HG03520 (cell line): Measurements from ENCODE around the gene FN3KRP.

ENCODE experiments used
- ATAC-seq: cut with Tn5 transposase; IDR thresholded peaks from one replicate; pipeline ENCODE4 v1.9.1; 2021; ENCODE audit warnings: mild to moderate bottlenecking, moderate library complexity; ENCODE audit not compliant: unreplicated experiment

Gene FN3KRP

GRCh38 chr17:82716203-82717010 is at the start of gene FN3KRP:
Gene FN3KRP, plus strand, starts transcription at chr17:82716706. Its CDS starts 50 bp downstream, at chr17:82716756.
- ATAC-seq = peak; percentile 69

- ATAC-seq = no peak
These were observed 49.4 kb upstream of the FN3KRP start for GRCh38 chr17:82666931-82667667.

- no peak for ATAC-seq
These were observed 48.9 kb upstream of the FN3KRP start for GRCh38 chr17:82667668-82668000.

- no peak for ATAC-seq
These were observed 48.4 kb upstream of the FN3KRP start for GRCh38 chr17:82668024-82668630.

GRCh38 chr17:82668631-82669099 is 47.8 kb upstream of the FN3KRP start:
- ATAC-seq = no peak

GRCh38 chr17:82670661-82671450 is 45.6 kb upstream of the FN3KRP start:
- ATAC-seq = no peak

- no peak for ATAC-seq
These were observed 41.6 kb upstream of the FN3KRP start for GRCh38 chr17:82674656-82675475.

GRCh38 chr17:82675476-82676245 is 40.8 kb upstream of the FN3KRP start:
- no peak for ATAC-seq

- ATAC-seq = no peak
These were observed 39.1 kb upstream of the FN3KRP start for GRCh38 chr17:82677353-82677925.

GRCh38 chr17:82678265-82678891 is 38.1 kb upstream of the FN3KRP start:
- no peak for ATAC-seq

GRCh38 chr17:82679586-82680465 is 36.7 kb upstream of the FN3KRP start:
- no peak for ATAC-seq

GRCh38 chr17:82681547-82681946 is 35.0 kb upstream of the FN3KRP start:
- ATAC-seq = no peak

- ATAC-seq = no peak
These were observed 33.0 kb upstream of the FN3KRP start for GRCh38 chr17:82683534-82683933.

- ATAC-seq = no peak
These were observed 32.2 kb upstream of the FN3KRP start for GRCh38 chr17:82684228-82684841.

GRCh38 chr17:82685291-82685690 is 31.2 kb upstream of the FN3KRP start:
- ATAC-seq = no peak

- no peak for ATAC-seq
These were observed 29.9 kb upstream of the FN3KRP start for GRCh38 chr17:82686366-82687324.
